Muscle layer of colon (tissue), 2 donors: Measurements from ENCODE around the gene KCNJ4.

ENCODE experiments used
- H3K27ac ChIP-seq: one replicate; pipeline ENCODE4 v1.7.0; 2013; ENCODE audit warnings: low read depth, mild to moderate bottlenecking, low read length, moderate library complexity
- H3K27me3 ChIP-seq, 2 donors: one replicate each; pipeline ENCODE4 v1.7.0; 2013; ENCODE audit warnings: low read length in 2 of 2, mild to moderate bottlenecking in 2 of 2; ENCODE audit not compliant: insufficient read depth in 2 of 2, control insufficient read depth in 1 of 2
- H3K36me3 ChIP-seq: one replicate; pipeline ENCODE4 v1.7.0; 2013; ENCODE audit warnings: mild to moderate bottlenecking, low read length; ENCODE audit not compliant: insufficient read depth
- H3K4me1 ChIP-seq: one replicate; pipeline ENCODE4 v1.7.0; 2013; ENCODE audit warnings: mild to moderate bottlenecking, low read length; ENCODE audit not compliant: insufficient read depth
- H3K4me3 ChIP-seq, 2 donors: one replicate each; pipeline ENCODE4 v1.7.0; 2013; ENCODE audit warnings: low read length in 2 of 2, low read depth in 1 of 2, mild to moderate bottlenecking in 1 of 2, moderate library complexity in 1 of 2
- H3K9ac ChIP-seq: one replicate; pipeline ENCODE4 v1.7.0; 2013; ENCODE audit warnings: low read length
- H3K9me3 ChIP-seq: one replicate; pipeline ENCODE4 v1.7.0; 2013; ENCODE audit warnings: mild to moderate bottlenecking, low read length
- donor health status: abdominal sarcoma.
- donor health status: Adenocarcinoma of cecum.

KCNJ4 gene

DNA sequence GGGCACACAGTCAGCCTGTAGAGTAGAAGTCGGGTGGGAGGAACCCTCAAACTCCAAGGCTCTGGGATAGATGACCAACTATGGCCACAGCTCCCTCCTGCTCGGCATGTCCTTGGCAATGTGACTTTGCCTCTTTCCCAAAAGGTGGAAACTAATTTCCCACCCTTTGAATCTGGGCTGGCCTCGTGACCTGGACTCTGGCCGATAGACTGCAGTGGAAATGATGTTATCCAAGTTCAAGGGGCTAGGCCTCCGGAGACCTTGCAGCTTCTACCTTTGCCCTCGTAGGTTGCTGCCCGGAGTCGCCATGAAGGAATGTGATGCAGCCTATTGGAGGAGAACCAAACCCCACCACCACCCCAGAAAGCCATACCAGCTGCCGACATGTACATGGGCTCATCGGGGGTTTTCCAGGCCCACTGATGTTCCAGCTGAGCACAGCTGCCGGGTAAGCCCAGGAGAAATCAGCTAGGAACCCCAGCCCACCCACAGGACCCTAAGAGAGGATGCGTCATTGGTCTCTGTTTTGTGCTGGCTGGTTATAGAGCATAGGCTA is 30.4 kb downstream of the KCNJ4 start:
- Histone ChIP-seq H3K9ac (no peak overlapping the region), H3K4me3 (no peak overlapping the region), H3K9me3 (no peaks in the 10 kb centered on the region), H3K27ac (no peak overlapping the region), H3K27me3 (no peaks in the 10 kb centered on the region), H3K4me1 (no peaks in the 10 kb centered on the region), H3K36me3 (no peaks in the 10 kb centered on the region)

DNA sequence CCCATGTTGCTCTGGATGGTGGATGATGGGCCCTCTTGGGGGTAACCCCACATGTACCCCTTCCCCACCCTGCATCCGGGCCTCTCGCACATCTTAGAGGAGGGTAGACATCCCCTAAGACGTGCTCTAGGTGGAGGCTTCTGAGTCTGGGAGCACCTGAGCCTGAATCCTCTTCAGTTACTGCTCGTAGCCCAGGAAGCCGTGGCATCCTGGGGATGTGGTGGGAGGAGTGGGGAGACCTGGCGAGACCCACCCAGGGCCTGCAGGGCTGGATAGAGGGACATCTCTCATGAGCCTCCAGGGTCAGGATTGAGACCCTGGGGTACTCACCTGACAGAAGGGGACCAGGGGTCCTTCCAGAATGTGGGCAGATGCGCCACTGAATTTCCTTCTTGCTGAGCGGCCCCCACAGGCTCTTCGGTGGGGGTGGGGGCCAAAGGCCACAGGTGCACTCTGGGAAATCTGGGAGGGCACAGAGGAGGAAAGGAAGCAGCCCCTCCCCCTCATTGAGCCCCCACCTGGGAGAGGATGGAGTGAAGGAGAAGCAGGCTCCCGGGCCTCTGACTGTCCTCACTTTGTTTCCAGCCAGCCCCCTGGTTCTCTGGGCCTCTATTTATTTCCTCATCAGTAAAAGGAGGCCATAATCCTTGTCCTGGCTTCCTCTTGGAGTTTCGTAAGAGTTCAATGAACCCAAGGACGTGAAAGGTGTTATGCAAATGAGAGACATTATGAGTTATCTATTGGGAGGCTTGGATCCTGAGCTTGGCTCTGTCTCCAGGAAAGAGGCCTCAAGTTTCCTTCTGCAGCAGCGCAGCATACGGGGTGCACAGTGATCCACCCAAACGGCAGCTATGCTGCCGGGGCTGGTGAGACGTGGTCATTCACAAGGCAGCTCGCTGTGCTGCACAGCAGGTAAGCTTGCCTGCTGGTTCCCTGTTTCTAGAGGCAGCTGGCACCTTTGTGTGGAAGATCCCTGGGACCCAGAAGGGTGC is 31.2 kb downstream of the KCNJ4 start:
- no peaks in the 10 kb centered on the region for H3K4me1 ChIP-seq
- H3K27me3 ChIP-seq: no peaks in the 10 kb centered on the region
- no peak overlapping the region for H3K27ac ChIP-seq
- H3K36me3 ChIP-seq: no peaks in the 10 kb centered on the region
- no peak overlapping the region for H3K9ac ChIP-seq
- H3K9me3 ChIP-seq: no peaks in the 10 kb centered on the region
- no peak overlapping the region for H3K4me3 ChIP-seq

DNA sequence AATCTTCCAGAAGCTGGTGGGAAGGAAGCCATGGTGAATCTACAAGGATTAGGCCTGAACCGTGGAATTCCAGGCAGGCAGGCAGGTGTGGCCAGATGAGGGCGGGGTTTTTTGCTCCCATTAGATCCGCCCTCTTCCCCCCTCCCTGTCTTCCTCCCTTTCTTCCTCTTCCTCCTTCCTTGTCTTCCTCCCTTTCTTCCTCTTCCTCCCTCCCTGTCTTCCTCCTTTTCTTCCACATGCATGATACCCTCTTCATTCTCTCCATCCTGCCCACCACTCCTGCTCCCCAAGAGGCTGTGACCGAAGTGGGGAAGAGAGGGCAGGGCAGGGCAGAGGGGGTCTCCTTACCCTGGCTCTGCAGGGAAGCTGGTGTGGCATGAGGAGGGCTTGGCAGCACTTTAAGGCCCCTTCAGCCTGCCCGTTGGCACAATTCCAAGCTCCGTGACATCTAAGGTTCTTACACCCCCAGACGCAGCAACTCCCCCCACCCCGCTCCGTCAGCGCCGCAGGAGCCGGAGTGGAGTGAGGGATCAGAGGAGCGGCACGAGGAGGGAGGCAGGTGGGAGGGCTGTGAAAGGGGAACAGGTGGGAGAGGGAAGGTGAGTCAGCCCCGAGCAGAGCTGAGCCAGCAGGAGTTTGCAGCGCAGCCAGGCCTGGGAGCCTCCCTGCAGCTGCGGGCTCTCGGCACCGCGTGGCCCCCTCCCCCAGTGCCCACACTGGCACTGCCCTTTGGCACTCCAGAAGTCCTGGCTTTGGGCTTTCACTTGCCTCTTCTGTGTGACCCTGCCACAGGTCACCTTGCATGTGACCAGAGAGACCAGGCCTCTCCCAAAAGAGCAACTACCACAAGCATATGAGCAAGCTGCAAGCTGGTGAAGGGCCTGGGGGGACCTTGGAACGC is 32.1 kb downstream of the KCNJ4 start:
- Histone ChIP-seq H3K9ac (no peak overlapping the region), H3K4me1 (no peaks in the 10 kb centered on the region), H3K4me3 (no peak overlapping the region), H3K36me3 (no peaks in the 10 kb centered on the region), H3K27me3 (no peaks in the 10 kb centered on the region), H3K27ac (no peak overlapping the region), H3K9me3 (no peaks in the 10 kb centered on the region)

DNA sequence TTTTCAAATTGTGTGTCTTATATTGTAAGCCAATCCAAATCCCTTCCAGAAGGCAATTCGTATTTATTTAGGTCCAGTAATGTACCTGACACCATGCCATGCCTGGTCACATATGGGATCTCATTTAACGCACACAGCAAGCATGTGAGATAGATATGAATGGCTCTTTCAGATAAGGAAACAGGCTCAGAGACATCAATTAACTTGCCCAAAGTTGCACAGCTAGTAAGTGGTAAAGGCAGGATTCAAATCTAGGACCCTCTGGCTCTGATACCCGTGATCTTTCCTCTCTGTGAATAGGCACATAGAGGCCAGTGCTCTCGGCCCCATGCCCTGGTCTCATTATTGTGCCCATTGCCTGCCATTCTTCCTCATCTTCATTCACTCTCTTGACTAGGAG is 34.3 kb downstream of the KCNJ4 start:
- Histone ChIP-seq H3K4me3 (no peak overlapping the region), H3K4me1 (no peaks in the 10 kb centered on the region), H3K36me3 (no peaks in the 10 kb centered on the region), H3K9ac (no peak overlapping the region), H3K27ac (no peak overlapping the region), H3K9me3 (no peaks in the 10 kb centered on the region), H3K27me3 (no peaks in the 10 kb centered on the region)

DNA sequence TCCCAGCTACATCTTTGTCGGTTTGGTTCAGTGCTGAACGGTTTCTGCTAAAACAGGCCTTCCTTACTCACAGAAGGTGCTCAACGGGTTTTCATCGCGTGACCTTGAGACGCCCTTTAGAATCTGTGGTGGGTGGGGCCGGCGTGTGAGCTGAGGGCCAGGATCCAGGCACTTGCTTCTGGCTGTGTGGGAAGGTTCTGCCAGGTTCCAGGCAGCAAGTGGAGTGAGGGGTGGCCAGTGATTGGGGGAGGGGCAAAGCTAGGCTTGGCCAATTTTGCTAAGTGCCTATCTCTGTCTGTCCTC is 35.2 kb downstream of the KCNJ4 start:
- H3K9me3 ChIP-seq: no peaks in the 10 kb centered on the region
- H3K9ac ChIP-seq: no peak overlapping the region
- no peaks in the 10 kb centered on the region for H3K4me1 ChIP-seq
- H3K27ac ChIP-seq: no peak overlapping the region
- no peak overlapping the region for H3K4me3 ChIP-seq
- no peaks in the 10 kb centered on the region for H3K27me3 ChIP-seq
- no peaks in the 10 kb centered on the region for H3K36me3 ChIP-seq

DNA sequence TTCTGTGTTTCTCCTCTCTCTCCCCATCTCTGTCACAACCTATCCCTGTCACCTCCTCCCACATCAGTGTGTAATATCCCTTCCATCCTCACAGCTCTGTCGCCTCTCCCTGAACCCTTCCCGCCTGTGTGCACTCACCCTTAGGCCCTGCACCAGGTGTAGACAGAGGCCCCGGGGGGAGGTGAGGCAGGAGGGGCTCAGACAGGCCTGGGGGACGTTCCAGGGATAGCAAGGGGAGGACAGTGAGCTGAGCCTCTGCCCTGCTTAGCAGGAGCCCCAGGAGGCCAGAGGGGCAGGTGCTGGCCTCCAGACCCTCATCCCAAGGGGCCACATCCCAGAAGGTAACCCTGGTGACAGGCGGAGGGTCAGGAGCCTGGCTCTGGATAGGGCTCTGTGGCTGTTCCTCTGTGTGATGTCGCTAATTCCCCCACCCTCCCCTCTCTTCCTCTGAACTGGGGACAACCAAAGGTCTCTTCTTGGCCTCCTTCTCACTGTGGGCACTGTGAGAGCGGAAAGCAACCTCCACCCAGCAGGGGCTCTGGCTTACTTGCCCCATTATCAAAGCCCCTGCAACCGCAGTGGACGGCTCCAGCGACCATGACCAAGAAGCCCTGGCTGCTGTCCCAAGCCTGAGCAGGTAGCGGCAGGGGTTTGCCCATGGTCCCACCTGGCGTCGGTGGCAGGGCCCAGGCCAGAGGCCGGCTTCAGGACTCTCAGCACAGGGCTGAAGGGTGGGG is 35.7 kb downstream of the KCNJ4 start:
- no peaks in the 10 kb centered on the region for H3K4me1 ChIP-seq
- no peaks in the 10 kb centered on the region for H3K27me3 ChIP-seq
- H3K9ac ChIP-seq: no peak overlapping the region
- no peaks in the 10 kb centered on the region for H3K9me3 ChIP-seq
- H3K4me3 ChIP-seq: no peak overlapping the region
- H3K27ac ChIP-seq: no peak overlapping the region
- no peaks in the 10 kb centered on the region for H3K36me3 ChIP-seq

DNA sequence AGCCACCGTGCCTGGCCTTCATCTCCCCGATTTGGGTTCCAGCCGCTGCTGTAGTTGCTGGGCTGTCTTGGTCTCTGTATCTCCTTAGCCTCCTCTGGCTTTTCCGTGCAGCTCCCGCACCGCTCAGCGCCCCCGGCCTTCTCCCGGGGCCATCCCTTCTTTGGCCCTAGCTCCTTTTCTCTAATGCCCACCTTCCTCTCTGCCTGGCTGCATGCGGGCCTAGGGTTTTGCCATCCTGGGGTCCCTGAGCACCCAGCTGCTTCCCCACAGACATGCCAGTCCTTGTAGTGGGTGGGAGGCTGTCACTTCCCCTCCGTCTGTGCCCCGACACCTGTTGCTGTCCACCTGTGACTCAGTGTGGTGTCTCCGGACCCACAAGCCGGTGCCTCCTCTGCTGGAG is 36.4 kb downstream of the KCNJ4 start:
- no peak overlapping the region for H3K4me3 ChIP-seq
- no peaks in the 10 kb centered on the region for H3K36me3 ChIP-seq

DNA sequence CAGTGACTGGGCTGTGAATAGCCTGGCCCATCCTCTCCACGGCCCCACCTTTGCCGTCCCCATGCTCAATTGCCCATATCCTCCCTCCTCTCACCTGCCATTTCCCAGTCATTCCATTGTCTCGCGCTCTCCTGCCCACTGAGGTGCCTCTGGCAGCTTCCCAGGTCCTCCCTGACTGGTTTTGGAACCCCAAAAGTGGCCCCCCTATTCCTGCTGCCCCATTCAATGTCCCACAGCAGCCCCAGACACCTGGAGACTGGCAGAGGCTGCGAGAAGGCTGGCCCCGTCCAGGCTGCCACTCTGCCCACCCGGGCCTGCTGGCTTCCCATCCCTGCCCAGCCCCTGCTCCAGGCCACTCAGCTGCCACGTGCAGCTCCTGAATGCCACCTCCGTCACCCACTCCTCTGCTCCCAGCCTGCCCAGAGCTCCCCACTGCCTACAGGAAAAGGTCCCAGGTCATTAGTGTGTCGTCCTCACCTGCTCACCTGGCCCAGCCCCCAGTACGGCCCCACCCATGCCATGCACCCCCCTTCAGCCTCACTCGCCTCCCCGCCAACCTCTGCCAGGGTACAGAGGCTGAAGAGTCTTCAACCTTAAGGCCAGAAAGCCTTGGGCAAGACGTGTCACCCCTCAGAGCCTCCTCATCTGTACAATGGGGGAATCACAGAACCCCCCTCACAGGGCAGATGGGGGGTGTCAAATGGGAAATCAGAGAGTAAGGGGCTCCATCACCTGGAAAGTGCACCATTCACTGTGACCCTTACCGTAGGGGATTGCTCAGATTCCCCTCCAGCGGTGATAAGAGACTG is 37.5 kb downstream of the KCNJ4 start:
- no peak overlapping the region for H3K4me3 ChIP-seq
- H3K27me3 ChIP-seq: peaks cover 0 to 5% of the 10 kb centered on the region in 2 donors
- H3K36me3 ChIP-seq: no peaks in the 10 kb centered on the region
- H3K4me1 ChIP-seq: peaks cover 9% of the 10 kb centered on the region
- H3K9ac ChIP-seq: no peak overlapping the region
- no peak overlapping the region for H3K27ac ChIP-seq
- H3K9me3 ChIP-seq: no peaks in the 10 kb centered on the region

More for the DNA sequence above, 36.4 kb downstream of the KCNJ4 start:
- H3K9ac ChIP-seq: no peak overlapping the region
- no peak overlapping the region for H3K27ac ChIP-seq
- H3K4me1 ChIP-seq: no peaks in the 10 kb centered on the region
- H3K9me3 ChIP-seq: no peaks in the 10 kb centered on the region
- no peaks in the 10 kb centered on the region for H3K27me3 ChIP-seq

DNA sequence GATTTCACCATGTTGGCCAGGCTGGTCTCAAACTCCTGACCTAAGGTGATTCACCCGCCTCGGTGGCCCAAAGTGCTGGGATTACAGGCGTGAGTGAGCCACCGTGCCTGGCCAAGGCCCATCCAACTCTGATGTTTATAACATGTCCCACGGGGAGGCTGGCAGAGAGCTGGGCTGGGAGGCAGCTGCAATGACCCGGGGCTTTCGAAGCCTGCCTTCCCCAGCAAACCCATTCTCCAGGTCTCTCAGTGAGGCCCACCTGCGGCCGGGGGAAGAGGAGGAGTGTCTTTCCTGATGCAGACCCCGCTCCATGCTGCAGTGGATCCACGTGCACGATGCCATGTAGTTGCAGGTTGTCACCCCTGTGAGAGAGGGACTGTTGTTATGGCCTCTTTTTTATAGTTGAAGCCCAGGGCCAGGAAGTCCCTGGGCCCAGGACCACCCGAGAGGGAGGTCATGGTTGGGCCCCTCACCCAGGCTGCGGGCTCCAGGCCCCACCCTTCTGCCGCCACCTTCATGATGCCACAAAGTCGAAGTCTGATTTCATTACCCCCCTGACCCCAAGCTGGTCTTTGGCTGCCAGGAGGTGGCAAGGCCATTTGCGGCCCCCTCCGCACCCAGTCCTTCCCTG is 38.3 kb downstream of the KCNJ4 start:
- H3K4me1 ChIP-seq: peaks cover 11% of the 10 kb centered on the region
- H3K9me3 ChIP-seq: no peaks in the 10 kb centered on the region
- H3K4me3 ChIP-seq: no peak overlapping the region
- H3K27me3 ChIP-seq: peaks cover 0 to 6% of the 10 kb centered on the region in 2 donors
- no peaks in the 10 kb centered on the region for H3K36me3 ChIP-seq
- no peak overlapping the region for H3K9ac ChIP-seq
- no peak overlapping the region for H3K27ac ChIP-seq
